Measurements from ENCODE around the gene SPINDOC. TPM values are rescaled to one million over a fixed set of nuclear protein-coding genes. Genes with fewer than 3 reads are reported as not detected.
"Not testable (repeated sequence)": the region's sequence is repeated elsewhere in the genome, so short reads cannot be mapped to it uniquely, and the experiment has no call there.

The SPINDOC gene
- polyA plus RNA-seq, 10 donors, result 19.7 to 31.7 (median 21.2) TPM

DNA sequence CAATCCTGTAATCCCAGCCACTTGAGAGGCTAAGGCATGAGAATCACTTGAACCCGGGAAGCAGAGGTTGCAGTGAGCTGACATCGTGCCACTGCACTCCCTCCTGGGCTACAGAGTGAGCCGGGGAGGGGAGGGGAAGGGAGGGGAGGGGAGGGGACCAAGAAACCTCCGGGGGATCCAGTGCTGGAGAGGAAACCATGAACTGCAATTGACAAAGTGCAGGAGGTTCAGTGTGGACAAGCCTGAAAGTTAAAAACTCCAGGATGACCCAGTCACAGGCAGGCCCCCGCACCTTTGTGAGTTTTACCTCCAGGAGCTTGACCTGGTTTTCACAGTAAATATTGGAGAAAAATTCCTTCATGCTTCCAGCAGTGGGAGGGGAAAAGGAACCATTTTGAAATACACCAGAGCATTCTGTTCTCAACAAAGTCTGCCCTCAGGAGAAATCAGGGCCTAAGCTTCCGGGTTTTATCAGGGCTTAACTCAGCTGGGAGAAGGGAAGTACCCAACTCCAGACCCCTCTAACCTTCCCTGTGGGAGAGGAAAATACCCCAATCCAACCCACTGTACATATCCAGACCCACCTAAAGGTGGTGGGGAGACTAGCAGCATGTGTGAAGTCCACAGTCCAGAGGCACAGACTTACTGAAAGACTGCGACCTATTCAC, 29.2 kb upstream of the SPINDOC start:
- no peak for DNase-seq

GRCh38 chr11:63785823-63786222, 27.4 kb upstream of the SPINDOC start:
- no peak for DNase-seq

DNA sequence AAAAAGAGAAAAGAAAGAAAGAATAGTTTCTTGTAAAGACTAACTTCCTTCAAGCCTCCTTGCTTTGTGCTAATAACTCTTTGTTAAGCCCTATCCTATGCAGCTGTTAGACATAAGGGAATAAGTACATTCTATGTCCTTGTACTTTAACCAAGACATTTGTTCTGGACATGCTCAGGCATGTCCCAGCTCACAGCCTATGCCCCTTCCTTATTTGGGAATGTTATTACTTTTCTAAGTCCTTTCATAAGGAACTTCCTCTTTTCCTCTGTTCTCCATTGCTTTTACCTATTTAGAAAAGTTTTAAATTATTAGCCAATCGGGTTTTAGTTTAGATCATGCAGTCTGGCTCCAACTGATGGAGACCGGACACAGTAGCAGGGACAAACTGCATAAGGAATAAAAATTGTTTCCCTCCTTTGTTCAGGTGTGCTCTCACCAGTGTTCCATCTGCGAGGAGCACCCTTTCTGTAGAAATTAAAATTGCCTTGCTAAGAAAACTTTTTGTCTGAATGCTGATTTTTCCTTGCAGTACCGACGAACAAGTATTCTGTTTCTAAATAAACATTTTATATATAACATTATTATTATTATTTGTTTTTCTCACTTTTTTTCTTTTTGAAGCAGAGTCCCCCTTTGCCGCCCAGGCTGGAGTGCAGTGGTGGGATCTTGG, 21.6 kb upstream of the SPINDOC start:
- no peak for DNase-seq

DNA sequence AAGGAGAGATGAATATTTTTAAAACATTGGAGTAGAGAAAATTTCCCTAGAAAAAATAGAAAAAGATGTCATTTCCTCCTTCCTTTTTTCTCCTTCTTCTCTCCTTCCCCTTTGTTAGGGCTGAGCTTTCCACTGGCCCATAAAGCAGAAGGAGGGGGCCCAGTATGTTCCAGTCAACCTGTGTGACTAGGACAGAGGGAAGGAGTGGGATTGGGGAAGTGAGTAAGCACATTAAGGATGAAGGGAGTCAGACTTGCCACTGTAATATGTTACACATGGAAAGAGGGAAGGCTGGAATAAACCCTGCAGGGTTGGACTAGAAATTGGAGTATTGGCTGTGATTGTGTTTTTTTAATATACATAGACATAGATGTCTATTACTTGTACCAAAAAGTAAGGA, 20.1 kb upstream of the SPINDOC start:
- no peak for DNase-seq

- DNase-seq, result no peak
Observed at GRCh38 chr11:63795066-63795465, 18.2 kb upstream of the SPINDOC start.

DNA sequence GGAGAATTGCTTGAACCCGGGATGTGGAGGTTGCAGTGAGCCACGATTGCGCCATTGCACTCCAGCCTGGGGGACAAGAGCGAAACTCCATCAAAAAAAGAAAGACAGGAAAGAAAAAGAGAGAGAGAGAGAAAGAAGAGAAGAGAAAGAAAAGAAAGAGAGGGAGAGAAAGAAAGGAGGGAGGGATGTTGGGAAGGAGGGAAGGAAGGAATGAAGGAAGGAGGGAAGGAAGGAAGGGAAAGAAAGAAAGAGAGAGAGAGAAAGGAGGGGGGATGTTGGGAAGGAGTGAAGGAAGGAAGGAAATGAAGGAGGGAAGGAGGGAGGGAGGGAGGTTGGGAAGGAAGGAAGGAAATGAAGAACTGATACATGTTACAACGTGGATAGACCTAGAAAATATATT, 12.3 kb upstream of the SPINDOC start:
- no peak for DNase-seq

GRCh38 chr11:63802637-63803414, 10.4 kb upstream of the SPINDOC start:
- DNase-seq, result no peak

DNA sequence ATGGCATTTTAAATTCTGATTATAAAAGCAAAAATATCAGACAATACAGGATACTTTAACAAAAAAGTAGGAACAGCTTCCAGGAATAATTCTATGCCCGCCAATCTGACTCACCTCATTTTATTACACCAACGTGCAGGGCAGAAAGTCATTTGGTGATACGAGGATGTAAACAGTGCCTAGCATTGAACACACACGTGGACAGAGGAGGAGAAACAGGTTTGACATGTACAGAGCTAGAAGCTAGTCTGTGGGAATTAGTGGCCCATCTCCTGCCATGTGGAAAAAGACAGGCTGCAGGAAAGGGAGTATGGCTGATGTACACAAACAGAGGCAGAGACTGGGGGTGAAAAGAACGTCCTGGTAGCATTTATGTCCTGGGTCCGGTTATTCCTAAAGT, 9.0 kb upstream of the SPINDOC start:
- DNase-seq, result no peak

DNA sequence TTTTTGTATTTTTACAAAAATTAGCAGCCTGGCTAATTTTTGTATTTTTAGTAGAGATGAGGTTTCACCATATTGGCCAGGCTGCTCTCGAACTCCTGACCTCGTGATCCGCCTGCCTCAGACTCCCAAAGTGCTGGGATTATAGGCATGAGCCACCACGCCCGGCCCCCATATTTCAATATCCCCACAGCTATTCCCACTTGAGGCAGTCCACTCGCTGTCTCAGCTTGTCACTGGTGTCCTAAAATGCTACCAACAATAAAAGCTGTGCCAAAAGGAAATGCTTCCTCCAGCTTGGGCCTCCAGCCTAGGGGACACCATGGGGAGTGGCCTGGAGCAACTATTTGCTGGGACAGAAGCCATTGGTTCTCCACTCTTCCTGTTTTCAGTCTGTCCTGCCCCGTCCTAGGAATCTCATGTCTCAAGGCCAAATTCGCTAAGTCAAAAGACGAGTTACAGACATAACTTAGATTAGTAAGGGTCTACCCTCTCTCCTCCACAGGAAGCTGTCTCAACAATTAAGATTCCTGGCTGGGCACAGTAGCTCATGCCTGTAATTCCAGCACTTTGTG, 7.3 kb upstream of the SPINDOC start:
- DNase-seq, result peak in 1 of 3 donors; percentile 28

DNA sequence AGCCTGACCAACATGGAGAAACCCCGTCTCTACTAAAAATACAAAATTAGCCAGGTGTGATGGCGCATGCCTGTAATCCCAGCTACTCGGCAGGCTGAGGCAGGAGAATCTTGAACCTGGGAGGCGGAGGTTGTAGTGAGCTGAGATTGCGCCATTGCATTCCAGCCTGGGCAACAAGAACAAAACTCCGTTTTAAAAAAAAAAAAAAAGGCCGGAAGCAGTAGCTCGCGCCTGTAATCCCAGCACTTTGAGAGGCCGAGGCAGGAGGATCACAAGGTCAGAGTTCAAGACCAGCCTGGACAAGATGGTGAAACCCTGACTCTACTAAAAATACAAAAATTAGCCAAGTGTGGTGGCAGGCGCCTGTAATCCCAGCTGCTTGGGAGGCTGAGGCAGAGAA, 2.9 kb upstream of the SPINDOC start:
- not testable (repeated sequence) for DNase-seq

- DNase-seq, result no peak
Observed at GRCh38 chr11:63811522-63811921, 1.7 kb upstream of the SPINDOC start.

GRCh38 chr11:63813563-63814382, 517 bp downstream of the SPINDOC start:
- peak in 2 of 3 donors; percentile 64 to 83 for DNase-seq

- DNase-seq, result no peak
Observed at GRCh38 chr11:63814383-63814736, 1.1 kb downstream of the SPINDOC start.

GRCh38 chr11:63816166-63816565, 2.9 kb downstream of the SPINDOC start:
- DNase-seq, result no peak

- DNase-seq, result no peak
Observed at GRCh38 chr11:63816732-63817131, 3.5 kb downstream of the SPINDOC start.

GRCh38 chr11:63817758-63818498, 4.7 kb downstream of the SPINDOC start:
- DNase-seq, result no peak

DNA sequence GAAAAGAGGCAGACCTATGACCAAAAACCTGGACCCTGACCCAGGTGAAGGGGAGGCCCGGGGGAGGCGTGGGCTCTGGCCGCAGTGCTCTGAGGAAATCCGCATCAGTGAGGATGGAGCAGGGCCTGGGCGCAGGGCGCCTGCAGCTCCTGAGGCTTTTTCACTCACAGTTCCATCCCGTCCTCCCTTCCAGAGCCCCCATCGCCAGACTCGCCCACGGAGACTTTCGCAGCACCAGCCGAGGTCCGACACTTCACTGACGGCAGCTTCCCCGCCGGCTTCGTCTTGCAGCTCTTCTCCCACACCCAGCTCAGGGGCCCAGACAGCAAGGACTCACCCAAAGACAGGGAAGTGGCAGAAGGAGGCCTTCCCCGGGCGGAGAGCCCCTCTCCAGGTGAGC, 5.4 kb downstream of the SPINDOC start:
- no peak for DNase-seq

DNA sequence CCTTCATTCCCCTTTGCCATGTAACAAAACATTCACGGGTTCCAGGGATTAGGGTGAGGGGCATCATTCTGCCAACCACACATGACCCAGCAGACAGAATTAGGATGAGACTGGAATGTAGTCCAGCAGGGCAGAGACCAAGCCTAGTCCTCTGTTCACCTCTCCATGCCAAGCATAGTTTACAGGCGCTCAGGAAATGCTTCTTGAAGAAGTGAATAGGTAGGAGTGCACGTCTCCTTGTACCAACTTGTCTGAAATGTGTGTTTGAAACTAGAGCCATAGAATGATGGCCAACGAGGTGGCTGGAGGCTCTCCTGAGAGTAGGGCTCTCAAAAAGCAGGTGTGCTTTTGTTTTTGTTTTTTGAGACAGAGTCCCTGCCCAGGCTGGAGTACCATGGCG, 8.2 kb downstream of the SPINDOC start:
- no peak for DNase-seq

DNA sequence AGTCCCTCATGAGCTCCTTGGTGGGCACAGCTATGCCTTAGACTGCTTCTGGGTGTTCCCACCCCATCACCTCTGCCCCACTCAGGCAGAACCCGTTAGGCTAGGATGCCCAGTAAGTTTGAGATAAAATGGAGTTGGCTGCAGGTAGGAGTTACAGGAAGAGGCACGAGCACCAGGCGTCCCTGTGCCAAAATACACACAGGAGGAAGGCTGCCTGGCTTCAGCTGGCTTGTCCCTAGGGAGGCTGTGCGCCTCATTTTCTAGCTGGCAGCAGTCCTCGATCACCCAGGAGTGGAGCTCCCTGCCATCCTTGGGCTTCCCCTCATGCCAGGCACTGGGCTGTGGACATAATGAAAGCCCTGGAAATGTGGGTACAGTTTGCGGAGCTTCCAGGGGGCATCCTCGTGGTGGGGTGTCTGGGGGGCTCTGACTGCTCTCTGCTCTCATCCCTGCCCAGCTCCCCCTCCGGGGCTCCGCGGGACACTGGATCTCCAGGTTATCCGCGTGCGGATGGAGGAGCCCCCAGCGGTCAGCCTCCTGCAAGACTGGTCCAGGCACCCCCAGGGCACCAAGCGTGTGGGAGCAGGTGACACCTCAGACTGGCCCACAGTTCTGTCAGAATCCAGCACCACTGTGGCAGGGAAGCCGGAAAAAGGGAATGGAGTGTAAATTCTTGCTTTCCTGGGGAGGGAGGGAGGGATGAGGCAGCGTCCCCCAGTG, 13.4 kb downstream of the SPINDOC start:
- no peak for DNase-seq

- DNase-seq, result no peak
Observed at GRCh38 chr11:63829823-63830489, 16.7 kb downstream of the SPINDOC start.
